Measurements from ENCODE around the gene TRMT2A.

- TF ChIP-seq CTCF (IDR thresholded peaks at IDR 0.05) (no peak), POLR2AphosphoS5 (IDR thresholded peaks at IDR 0.05) (no peak), EP300 (IDR thresholded peaks at IDR 0.05) (no peak), POLR2A (IDR thresholded peaks at IDR 0.05; ENCODE audit: low read depth) (no peak)
Observed at GRCh38 chr22:20131597-20131858, 14.5 kb upstream of the TRMT2A start, which contains the start of gene ZDHHC8.

Data from esophagus muscularis mucosa (tissue), 4 donors.